Activated CD4-positive, alpha-beta T cell treated with anti-CD3 and anti-CD28 coated beads, Interleukin-2, Interleukin-6, amounts not matched to agents 100 ng/mL and 50 ng/mL, durations not matched to agents 16 hours and 8 hours (primary cell): ENCODE data around the gene DUSP5.
A peak's percentile ranks its signal among the peaks of the same experiment; 100 is the strongest.
"Not testable (repeated sequence)": the region's sequence is repeated elsewhere in the genome, so short reads cannot be mapped to it uniquely, and the experiment has no call there.

ENCODE experiments used
- DNase-seq: peaks from one replicate; pipeline ENCODE4 v3.0.0-alpha.2; 2020

The DUSP5 gene

DNA sequence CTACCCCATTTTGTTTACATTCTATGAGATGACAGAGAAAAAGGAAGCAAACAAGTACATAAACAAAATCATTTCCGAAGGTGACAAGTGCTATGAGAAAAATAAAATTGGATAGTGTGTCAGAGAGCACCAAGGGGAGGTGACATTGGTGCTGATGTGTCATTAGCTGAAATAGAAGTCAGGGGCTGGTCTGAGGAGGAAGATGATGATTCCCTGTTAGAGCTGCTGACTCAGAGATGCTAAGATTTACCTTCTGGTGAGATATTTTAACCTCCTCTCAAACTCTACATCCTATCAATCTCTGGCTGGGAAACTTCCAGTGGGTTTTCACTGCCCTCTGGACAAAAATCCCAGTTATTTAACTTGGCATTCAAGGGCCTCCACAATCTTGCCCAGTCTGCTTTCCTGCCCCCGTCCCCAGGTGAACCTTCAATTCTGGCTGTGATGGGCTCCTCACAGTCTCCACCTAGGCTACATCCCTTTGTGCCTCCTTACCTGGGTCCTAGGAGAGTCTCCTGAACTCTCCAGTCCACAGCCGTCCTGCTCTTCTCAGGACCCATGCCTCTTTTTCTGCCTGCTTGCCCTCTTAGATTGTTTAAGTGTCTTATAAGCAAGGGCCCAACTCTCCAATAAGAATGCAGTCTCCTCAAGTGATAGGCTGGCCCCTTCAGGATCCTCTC lies 26.6 kb downstream of the DUSP5 start:
- no peak for DNase-seq

DNA sequence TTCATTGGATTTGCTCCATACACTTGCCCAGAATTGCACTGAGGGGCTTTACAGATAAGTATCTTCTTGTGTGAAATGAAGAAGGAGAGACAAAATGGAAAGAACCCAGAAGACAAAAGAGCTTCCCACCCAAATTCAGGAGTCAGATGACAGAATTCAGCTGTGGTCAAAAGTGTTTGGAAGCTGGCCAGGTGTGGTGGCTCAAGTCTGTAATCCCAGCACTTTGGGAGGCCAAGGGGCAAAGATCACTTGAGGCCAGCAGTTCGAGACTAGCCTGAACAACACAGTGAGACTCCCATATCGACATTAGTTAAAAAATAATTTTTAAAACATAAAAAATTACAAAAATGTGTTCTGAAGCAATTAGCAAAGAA lies 27.1 kb downstream of the DUSP5 start:
- DNase-seq: no peak

DNA sequence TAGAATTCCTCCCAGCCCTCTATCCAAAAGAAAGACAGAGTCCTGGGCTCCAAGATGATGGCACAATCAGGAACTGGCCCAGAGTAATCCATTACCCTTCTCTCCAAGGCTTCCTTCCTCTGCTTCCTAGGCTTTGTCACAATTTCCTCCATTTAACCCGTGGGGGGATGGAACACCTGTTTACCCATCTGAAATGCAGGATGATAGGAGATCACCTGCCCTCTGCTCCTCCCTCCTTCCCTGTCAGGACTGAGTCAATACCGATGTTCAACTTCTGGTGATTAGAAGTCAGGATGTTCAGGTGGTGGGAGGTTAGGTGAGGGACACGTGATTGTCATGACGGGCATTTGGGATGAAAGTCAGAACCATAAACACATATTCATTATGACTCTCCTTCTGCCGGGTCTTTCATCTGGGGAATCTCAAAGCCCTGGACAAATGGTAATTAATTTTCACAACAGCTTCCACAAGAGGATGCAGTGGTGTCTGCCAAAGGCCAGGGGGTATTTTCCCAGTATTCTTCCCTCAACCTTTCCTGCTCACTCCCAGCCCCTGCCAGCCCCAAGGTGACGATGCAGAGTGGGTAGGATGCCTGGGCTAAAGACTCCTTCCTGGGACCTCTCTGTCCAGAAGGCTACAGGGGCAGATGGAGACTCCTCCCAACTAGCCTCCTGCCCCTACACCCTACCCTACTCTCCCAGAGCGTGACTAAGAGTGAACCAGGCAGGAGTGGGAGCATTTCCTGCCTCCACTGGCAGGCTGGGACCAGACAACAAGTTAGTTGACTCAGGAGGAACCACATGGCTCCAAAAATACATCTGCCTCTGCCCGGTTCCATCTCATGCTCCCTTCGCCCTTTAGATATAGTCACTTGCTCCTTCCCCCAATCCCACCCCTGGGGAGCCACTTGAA lies 27.9 kb downstream of the DUSP5 start:
- no peak for DNase-seq

DNA sequence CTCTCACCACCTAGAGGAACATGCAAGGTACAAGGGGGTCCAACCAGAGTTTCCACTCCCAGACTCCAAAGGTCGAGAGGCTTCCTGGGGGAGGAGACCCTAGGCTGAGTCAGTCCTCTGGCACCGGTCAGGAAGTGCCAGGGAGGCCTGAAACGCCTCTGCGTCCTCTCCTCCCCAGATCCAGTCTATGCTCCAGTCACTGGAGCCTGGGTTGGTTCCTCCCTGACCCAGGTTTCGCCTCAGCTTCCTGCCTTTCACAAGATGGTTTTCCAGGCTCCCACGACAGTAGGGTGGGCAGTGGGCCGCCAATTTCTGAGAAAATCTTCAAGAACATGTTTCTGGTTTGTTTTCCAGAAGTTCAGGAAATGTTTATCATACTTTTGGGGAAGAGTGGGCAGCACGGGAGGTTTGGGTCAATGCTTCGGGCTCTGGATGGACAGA lies 30.0 kb downstream of the DUSP5 start:
- no peak for DNase-seq

DNA sequence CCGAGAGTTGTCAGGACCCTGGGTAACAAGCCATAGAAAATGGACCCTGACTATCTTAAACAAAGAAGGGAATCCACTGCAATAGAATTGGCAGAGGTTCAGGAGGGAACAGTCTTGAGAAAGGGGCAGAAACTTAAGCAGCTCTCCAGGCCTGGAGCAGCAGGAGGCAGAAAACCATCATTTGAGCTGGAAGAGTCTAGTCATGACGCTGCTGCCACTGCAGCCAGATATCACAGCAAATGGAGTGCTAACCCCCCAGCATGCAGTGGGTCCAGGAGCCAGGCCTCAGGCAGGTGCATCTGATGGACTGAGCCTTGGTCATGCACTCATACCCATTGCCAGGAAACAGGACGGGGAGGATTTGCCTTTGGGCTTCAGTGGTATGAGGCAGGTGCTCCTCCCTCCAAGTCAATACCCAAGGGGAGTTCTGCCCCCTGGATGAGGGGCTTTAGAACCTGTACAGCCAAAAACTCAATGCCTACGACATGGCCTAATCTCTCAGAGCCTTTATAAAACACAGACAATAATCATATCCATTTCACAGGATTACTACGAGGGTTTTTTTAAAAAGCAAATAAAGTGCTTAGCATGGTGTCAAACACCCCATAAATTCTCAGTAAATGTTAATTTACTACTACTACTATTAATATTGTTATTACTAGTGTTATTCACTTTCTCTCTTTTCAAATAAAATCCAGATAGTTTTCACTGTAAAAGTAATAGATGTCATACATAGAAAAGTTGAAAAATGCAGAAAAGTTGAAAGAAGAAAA lies 30.7 kb downstream of the DUSP5 start:
- DNase-seq: no peak

DNA sequence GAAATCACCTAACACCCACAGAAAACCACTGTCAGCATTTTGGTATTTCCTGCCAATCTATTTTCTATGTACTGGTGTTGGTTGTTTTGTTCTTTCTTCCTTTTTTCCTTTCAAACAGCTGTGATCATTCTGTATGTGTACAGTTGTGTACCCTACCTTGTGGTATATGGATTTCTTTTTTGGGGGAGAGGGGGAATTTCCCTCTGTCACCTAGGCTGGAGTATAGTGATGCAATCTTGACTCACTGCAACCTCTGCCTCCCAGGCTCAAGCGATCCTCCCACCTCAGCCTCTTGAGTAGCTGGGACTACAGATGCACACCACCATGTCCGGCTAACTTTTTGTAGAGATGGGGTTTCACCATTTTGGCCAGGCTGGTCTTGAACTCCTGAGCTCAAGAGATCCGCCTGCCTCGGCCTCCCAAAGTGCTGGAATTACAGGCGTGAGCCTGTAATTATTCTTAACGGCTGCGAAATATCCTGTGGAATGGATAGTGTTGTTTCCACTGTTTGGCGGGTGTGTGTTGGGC lies 31.4 kb downstream of the DUSP5 start:
- peak; percentile 73 for DNase-seq

DNA sequence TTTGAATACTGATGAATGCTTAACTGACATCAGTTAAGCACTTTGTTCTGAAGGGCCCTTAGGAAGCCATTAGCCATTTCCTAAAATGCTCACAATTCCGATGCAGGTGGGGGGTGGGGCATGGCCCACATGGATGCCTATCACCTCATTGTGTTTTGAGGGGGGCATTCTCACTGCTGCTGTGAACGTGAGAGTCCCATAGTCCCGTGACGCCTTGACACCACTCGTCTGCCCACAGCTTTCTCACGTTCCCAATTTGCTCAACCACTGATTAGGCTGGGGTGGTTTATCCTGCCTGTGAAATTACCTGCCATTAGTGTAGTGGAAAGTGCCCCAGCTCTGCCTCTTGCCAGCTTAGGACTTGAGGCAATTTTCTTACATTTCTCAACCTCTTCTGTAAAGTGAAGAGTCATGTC lies 31.9 kb downstream of the DUSP5 start:
- DNase-seq: no peak

DNA sequence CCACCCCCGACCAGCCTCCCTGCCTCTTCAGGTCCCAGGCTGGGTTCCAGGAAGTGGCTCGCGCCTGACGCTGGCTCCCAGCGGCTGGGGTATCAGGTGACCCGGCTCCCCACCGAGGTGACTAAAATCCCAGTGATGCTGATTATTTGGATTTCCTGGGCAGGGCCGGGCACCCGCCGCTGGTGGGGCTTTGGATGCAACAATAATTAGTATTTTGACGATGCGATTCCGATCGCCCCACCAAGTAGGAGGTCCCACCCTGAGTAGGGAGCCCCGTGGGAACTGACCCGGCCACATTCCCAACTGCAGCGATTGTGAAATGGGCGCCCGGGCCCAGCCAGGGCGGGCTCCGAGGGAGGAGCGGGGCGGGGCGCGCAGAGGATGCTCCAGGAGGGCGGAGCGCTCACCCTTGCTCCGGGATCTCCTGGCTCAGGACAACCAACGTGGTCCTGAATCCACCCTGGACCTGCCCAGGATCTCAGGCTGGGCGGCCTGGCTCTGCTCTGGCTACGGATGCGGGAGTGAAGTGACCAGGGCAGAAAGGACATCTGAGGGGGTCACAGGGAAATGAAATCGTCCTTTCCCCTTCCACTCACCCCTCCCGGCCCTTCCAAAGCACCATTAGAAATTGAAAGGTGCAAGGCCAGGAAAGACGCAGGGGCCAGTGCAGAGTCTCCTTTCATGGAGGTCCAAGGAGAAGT lies 32.6 kb downstream of the DUSP5 start:
- DNase-seq: peak; percentile 33

DNA sequence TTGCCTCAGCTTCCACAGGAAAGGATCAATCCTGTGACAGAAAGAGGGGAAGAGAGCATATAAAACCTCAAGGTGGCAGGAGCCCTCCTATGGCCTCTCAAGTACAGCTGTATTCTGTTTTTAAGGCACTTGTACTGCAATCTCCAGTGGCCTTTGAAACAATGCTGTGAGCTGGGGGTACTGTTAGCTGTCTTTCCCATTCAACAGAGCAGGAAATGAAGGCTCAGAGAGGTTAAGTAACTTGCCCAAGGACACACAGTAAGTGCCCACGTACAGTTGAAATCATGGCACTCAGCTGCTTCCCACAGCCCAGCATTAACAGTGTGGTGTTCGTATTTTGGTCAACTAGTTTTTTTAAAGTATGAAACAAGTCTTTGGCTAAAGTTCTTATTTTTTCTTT lies 34.0 kb downstream of the DUSP5 start:
- DNase-seq: no peak

DNA sequence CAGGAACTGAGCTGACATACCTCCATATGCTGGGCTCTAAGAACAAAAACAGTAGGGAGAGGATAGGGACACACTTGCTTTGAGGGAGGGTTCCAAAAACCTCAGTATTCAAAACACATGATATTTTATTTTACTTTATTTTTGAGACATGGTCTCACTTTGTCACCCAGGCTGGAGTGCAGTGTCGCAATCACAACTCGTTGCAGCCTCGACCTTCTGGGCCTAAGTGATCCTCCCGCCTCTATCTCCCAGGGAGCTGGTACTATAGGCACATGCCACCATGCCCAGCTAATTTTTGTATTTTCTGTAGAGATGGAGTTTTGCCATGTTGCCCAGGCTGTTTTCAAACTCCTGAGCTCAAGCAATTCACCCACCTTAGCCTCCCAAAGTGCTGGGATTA lies 34.9 kb downstream of the DUSP5 start:
- DNase-seq: not testable (repeated sequence)

DNA sequence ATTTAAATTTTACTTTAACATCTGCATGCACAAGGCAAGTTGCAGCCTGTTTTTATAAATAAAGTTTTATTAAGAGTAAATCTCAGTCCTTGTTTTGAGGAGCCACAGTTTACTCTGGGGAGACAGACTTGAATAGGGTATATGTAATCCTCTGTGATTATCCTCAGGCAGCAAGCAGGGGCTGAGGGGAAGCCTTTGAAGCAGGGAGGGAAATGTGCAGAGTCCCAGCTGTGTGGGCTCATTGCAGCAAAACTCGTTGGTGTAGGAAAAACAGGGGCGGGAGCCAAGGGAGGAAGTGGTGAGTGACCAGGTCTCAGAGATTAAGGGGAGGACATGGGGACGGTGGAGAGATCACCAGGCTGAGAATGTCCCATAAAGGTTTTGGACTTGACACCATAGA lies 35.4 kb downstream of the DUSP5 start:
- no peak for DNase-seq

DNA sequence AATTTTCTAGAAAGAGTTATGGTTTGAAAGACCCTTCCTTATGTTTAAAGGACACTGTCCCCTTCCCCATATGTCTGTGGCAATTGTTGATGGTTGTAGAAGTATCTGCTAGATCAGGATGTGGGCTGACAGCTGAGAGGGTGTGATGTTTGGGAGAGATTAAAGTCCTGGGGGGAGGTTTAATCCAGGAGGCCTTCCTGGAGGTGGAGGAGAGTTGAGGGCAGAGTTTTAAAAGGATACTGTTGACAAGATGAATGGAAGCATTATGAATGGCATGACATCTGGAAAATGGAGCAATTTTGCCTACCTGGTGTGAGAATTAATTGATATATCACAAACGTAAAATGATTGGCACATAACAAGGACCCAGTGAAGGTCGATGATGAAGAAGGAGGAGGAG lies 36.9 kb downstream of the DUSP5 start:
- DNase-seq: no peak

DNA sequence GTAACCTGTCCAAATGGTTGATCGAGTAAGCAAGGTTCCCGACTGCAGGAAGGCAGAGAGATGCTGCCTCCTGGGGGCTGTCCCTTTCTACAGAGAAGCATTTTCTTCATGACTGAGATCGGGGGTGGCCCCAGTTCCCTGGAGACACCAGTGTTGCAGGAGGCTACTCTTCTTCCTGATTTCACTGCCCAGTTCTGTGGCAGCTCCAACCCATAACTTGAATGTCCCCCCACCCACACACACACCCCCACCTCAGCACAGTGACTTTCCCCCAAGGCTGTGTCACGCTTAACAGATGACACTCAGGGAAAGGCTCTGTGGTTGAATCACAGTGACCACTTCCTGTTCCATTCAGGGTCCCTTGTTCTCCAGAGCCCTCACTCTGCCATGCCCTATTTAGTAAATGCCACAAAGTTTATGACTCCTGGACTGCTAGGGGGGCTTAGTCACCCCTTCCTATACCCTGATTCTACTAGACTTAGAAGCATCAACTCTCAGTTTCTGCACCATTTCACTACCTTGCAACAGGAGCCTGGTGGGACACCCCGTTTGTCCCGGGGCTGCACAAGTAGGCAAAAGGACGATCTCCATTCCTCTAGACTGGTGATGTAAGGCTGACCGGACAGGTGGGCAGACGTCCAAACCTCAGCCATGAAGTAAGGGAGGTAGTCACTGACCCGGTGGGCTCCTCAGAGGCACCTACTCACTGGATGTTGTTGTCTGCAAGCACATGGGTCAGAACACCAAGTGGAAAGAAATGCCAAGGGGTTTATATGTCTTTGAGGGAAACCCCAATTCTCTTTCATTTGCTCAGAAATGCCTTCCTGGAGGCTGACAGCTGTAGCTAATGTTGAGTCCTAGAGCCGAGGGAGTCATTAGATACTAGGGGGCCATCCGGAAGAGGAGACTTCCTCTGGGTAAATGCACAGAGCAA lies 38.5 kb downstream of the DUSP5 start:
- DNase-seq: peak; percentile 78

DNA sequence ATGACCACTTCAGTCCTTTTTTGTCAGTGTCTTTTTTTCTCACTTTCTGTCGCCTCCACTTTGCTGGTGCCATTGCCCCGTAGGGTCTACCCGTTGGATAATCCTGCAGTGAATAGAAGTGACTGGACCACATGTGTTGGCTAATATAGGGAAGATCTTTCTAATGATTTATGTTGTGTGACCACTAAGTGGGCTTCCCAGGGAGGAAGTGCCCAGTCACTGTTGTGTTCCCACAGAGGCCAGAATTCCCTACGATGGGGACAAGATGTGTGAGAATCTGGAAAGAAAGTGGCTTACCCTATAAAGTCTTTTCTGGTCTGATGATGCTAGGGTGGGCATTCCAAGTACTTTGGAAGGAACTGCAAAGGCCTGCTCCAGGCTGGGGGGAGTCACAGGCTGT lies 41.4 kb downstream of the DUSP5 start:
- DNase-seq: no peak

DNA sequence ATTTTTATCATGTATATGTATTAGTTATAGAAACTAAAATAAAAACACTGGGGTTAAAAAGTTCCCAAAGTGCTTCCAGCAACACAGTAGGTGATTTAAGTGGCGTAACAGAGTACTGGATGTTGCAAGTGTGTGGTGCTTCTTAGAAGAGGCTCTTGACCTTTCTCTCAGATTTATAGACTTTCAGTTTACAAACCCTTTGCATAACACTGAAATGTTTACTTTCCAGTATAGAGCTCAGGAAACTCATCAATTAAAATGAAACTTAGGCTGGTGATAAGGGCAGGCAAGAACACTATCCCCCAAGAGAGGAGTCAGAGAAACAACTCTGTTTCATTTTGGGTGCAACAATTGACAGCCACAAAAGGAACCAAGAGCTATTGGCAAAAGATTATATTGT lies 42.3 kb downstream of the DUSP5 start:
- DNase-seq: no peak

DNA sequence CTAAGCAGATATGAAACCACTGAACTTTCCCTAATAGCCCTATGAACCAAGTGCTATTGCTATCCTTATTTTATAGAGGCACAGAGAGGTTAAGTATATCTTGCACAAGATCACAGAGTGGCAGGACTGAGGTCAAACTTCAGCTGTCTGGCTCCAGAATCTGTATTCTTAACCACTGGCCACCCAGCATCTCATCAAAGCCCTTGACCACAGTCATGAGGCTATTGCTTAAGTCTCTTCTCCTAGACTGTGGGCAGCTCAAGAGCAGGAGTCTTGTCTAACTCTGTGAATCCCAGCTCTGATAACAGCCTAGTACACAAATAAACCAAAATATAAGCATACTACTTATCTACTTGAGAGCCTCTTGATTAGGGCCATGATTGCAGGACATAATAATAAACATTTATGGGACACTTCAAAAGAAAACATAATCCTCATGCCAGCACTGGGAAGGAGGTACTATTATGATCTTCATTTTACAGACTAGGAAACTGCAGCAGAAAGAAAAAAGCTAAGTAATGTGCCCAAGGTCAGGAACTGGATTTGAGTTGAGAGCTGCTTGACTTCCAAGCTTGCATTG lies 47.3 kb downstream of the DUSP5 start:
- DNase-seq: no peak

DNA sequence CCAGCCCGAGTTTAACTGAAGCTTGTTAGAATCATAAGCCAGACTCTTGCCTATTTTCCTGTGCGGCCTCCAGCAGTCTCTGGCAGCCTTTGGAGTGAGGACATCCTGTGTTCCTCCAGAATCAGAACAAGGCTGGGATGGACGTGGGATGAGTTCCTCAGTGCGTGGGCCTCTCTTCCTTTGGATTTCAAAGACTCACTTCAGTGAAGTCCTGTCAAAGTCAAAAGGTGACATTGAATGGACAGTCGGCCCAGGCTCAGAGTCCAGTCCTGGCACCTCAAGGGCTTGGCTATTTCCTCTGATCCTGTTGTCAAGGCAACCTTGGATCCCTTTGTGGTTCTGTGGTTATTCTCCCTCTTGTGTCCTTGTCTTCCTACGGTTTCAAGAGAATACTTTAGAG lies 48.4 kb downstream of the DUSP5 start:
- no peak for DNase-seq

DNA sequence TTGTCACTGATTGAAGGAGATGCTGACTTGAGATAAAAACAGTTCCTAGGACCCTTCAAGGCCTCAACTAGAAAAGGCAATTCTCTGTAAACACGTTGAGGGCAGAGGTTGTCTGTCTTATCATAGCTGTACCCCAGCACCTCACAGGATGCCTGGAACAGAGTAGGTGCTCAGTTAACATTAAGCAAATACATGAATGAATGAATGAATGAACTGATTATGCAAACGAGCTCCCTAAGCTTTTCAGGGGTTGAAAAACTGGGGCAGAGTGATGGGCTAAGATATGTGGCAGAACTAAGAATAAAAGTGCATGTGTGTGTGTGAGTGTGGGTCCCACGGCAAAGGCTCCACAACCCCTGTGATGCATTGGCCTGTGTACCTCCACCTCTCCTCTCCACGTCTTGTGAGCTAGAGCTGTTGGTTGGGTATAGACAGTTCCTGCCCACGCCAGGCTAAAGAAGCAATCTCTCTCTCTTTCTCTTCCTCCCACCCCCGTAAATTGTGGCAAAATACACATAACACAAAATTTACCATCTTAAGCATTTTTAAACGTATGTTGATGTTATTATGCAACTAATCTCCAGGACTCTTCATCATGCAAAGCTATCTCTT lies 48.9 kb downstream of the DUSP5 start:
- DNase-seq: no peak

DNA sequence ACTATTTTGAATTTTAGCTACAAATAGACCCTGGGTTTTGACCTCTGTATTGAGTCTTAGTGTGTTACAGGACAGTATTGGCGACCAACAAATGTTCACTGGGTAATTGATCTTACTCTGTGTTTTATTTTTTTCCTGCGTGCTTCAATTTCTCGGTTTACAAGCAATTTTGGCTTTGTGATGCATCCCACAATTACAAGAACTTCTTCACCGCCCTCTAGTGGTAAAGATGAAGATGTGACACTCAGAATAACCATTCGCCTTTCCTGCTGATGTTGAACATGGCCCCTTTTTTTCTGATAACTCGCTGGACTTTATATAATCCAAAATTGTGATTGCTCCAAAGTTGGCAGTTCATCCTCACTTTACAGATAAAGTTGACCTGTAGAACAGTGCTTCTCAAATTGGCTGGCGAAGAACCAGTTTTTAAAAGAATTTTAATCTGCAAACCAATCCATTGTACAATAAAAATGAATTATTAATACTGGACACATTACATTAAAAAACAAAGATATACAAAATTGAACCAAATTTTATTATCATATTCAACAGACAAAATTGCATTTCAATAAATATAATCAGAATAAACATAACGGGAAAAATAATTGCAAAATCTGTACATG lies 49.5 kb downstream of the DUSP5 start:
- peak; percentile 76 for DNase-seq

DNA sequence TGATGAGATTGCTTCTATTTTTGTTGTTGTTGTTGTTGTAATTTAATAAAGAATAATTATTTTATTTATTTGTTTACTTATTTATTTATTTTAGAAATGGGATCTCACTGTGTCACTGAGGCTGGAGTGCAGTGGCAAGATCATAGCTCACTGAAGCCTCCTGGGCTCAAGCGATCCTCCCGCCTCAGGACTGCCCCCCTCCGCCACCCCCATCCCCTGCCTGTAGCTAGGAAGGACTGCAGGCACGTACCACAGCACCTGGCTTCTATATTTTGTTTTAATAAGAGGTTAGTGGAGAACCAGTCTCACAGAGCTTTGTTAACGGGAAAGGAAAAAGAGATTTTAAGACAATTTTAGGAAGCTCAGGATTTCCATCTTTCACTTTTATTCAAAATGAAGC lies 50.3 kb downstream of the DUSP5 start:
- DNase-seq: no peak
